Measurements from ENCODE around the gene CITED4. TPM values are rescaled to one million over a fixed set of nuclear protein-coding genes. Genes with fewer than 3 reads are reported as not detected.
"Not testable (repeated sequence)": the region's sequence is repeated elsewhere in the genome, so short reads cannot be mapped to it uniquely, and the experiment has no call there.

The CITED4 gene
- total and polyA plus RNA-seq, 7 donors, result 3.0 to 59.8 (median 23.5) TPM; not detected in 2

GRCh38 chr1:40895601-40896000, 33.4 kb upstream of the CITED4 start:
- no peak for TF ChIP-seq CTCF (IDR thresholded peaks at IDR 0.05)
- TF ChIP-seq POLR2A (IDR thresholded peaks at IDR 0.05), result no peak
- no peak for TF ChIP-seq EP300 (IDR thresholded peaks at IDR 0.05)
- no peak for TF ChIP-seq POLR2AphosphoS5 (IDR thresholded peaks at IDR 0.05)
- intact Hi-C loops (cut with DNase I), result no loop called here
- no peak overlapping the region for H3K27ac ChIP-seq

GRCh38 chr1:40894858-40895257, 32.7 kb upstream of the CITED4 start:
- H3K4me3 ChIP-seq; H3K27me3 ChIP-seq; DNase-seq; H3K27ac ChIP-seq; intact Hi-C loops (cut with DNase I); H3K36me3 ChIP-seq: not testable (repeated sequence)
- Histone ChIP-seq H3K9me3 (peaks cover 5 to 13% (median 8%) of the 10 kb centered on the region in 4 donors), H3K4me1 (peaks cover 0 to 17% (median 15%) of the 10 kb centered on the region in 4 donors)
- 92 to 94% methylated on average over 2 of the region's 2 CpGs for WGBS, 2 donors

More at GRCh38 chr1:40895601-40896000, 33.4 kb upstream of the CITED4 start:
- Histone ChIP-seq H3K4me1 (peaks cover 0 to 17% (median 14%) of the 10 kb centered on the region in 4 donors), H3K9me3 (peaks cover 5 to 13% (median 8%) of the 10 kb centered on the region in 4 donors), H3K27me3 (no peaks in the 10 kb centered on the region), H3K4me3 (no peak overlapping the region), H3K36me3 (no peaks in the 10 kb centered on the region)
- WGBS, 2 donors, result 54 to 93% methylated on average over 1 of the region's 1 CpG
- no peak for DNase-seq

GRCh38 chr1:40894455-40894854, 32.3 kb upstream of the CITED4 start:
- DNase-seq, result no peak
- Histone ChIP-seq H3K36me3 (no peaks in the 10 kb centered on the region), H3K4me3 (no peak overlapping the region), H3K27ac (no peak overlapping the region), H3K4me1 (peaks cover 0 to 17% (median 17%) of the 10 kb centered on the region in 4 donors), H3K9me3 (peaks cover 5 to 13% (median 8%) of the 10 kb centered on the region in 4 donors), H3K27me3 (no peaks in the 10 kb centered on the region)
- intact Hi-C loops (cut with DNase I), result no loop called here
- TF ChIP-seq EP300 (IDR thresholded peaks at IDR 0.05), result no peak
- TF ChIP-seq POLR2A (IDR thresholded peaks at IDR 0.05), result no peak
- TF ChIP-seq POLR2AphosphoS5 (IDR thresholded peaks at IDR 0.05), result no peak
- no peak for TF ChIP-seq CTCF (IDR thresholded peaks at IDR 0.05)

GRCh38 chr1:40893946-40894345, 31.8 kb upstream of the CITED4 start:
- DNase-seq, result no peak
- peaks cover 5 to 13% (median 8%) of the 10 kb centered on the region in 4 donors for H3K9me3 ChIP-seq
- H3K4me3 ChIP-seq, result no peak overlapping the region
- H3K27me3 ChIP-seq, result no peaks in the 10 kb centered on the region
- TF ChIP-seq POLR2AphosphoS5 (IDR thresholded peaks at IDR 0.05) (no peak), CTCF (IDR thresholded peaks at IDR 0.05) (no peak), POLR2A (IDR thresholded peaks at IDR 0.05) (no peak), EP300 (IDR thresholded peaks at IDR 0.05) (no peak)
- H3K36me3 ChIP-seq, result no peaks in the 10 kb centered on the region
- H3K4me1 ChIP-seq, result peaks cover 0 to 17% (median 16%) of the 10 kb centered on the region in 4 donors
- H3K27ac ChIP-seq, result no peak overlapping the region
- intact Hi-C loops (cut with DNase I), result no loop called here

GRCh38 chr1:40892354-40892753, 30.2 kb upstream of the CITED4 start:
- H3K27ac ChIP-seq, result no peak overlapping the region
- no peak for DNase-seq
- WGBS, 2 donors, result 90 to 95% methylated on average over 2 of the region's 2 CpGs
- H3K27me3 ChIP-seq, result no peaks in the 10 kb centered on the region
- no peaks in the 10 kb centered on the region for H3K36me3 ChIP-seq
- no peak for TF ChIP-seq POLR2A (IDR thresholded peaks at IDR 0.05)
- no peak for TF ChIP-seq EP300 (IDR thresholded peaks at IDR 0.05)
- no peak for TF ChIP-seq CTCF (IDR thresholded peaks at IDR 0.05)
- TF ChIP-seq POLR2AphosphoS5 (IDR thresholded peaks at IDR 0.05), result no peak
- peaks cover 0 to 6% (median under 1%) of the 10 kb centered on the region in 4 donors for H3K4me1 ChIP-seq
- H3K4me3 ChIP-seq, result no peak overlapping the region
- intact Hi-C loops (cut with DNase I), result no loop called here
- peaks cover 5 to 13% (median 8%) of the 10 kb centered on the region in 4 donors for H3K9me3 ChIP-seq
